GM12874 (cell line): ENCODE data around the gene CEP63.

Source experiments
- TF ChIP-seq, protein P1 (sequence below): IDR thresholded peaks from 2 replicates; pipeline ENCODE4 v1.5.1; 2011; ENCODE audit warnings: low read depth, mild to moderate bottlenecking, control low read depth, low read length, moderate library complexity; ENCODE audit not compliant: insufficient read depth

CEP63 gene

DNA sequence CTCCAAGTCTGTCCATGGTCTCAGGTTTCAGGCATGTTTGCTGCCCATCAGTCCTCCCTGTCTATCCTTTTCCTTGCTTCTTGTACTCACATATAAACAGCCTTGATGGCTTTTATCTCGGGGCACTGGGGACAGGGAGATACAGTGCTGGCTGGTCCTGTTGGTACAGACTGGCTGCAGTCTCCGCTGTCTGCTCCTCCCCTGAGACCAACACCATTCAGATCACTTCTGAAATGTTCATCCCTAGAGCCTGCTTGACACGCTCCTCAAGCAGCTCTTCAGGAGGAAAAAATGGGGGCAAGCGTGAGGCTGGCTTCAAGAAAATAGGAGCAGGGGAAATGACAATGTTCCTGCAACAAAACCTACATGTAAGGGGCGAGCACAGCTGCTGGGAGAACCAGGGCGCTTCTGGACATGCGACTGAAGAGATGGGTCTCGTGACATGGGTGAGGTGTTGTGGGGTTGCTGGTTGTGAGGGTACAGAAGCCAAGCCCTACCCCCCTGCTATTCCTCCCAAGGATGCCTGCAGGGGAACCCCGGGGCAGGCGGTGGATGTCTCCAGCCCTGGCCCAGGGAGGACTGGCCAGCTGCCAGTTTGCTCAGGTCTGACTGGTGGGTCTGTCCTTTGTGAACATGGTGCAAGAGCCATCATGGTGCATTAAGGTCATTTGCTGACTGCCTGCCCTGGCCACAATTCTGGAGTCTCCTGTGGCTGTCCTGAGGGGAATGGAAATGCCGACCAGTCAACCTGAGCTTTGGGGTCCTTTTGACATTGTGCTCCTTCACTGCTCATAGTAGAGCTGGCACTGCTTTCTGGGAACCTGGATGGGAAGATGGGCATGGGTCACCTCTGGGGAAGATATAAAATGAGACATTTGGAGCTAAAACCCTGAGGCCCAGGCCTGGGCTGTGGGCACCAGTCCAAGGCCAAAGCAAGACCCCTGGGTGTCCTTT, 124.9 kb downstream of the CEP63 start:
- TF ChIP-seq, protein P1, sequence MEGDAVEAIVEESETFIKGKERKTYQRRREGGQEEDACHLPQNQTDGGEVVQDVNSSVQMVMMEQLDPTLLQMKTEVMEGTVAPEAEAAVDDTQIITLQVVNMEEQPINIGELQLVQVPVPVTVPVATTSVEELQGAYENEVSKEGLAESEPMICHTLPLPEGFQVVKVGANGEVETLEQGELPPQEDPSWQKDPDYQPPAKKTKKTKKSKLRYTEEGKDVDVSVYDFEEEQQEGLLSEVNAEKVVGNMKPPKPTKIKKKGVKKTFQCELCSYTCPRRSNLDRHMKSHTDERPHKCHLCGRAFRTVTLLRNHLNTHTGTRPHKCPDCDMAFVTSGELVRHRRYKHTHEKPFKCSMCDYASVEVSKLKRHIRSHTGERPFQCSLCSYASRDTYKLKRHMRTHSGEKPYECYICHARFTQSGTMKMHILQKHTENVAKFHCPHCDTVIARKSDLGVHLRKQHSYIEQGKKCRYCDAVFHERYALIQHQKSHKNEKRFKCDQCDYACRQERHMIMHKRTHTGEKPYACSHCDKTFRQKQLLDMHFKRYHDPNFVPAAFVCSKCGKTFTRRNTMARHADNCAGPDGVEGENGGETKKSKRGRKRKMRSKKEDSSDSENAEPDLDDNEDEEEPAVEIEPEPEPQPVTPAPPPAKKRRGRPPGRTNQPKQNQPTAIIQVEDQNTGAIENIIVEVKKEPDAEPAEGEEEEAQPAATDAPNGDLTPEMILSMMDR = no peak

DNA sequence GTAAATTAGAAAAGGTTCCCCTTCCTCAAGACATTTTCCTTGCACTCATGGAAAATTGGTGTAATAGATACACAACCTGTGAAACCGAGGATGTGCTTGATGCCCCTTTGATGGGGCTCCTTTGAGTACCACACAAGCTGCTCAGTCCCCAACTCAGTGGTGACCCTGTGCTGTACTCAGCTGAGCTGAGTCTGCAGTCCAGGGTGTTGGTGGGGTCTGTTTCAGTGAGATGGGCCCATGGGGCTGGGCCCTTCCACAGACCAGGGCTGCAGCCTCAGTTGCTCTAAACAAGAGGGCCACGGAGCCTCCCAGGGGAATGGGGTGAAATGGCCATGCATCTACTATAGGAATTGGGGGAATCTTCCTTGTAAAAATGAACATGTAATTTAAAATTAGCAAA, 125.7 kb downstream of the CEP63 start:
- TF ChIP-seq, protein P1 = no peak

DNA sequence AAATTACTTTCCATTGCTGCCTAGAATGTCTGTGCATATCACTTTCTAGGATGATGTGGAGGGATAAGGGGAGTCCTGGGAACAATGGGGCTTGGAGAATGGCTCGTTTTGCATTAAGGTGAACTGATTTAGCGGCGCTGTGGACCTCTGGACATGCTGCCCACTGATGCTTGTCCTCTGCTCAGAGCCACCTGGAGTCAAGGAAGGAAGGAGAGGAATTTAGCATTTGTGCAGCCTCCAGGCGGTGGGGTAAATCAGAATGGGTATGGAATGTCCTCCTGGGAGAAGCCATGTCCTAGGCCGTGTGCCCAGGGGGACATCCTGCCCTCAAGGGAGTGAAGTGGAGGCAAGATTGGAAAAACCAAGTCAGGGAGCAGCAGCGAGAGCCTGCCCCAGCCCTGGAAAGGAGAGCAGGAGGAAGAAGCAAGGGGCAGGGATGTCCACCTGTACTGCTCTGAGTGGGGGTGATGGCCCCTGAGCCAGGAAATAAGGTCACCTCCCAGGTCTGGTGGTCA, 127.2 kb downstream of the CEP63 start:
- TF ChIP-seq, protein P1 = no peak

DNA sequence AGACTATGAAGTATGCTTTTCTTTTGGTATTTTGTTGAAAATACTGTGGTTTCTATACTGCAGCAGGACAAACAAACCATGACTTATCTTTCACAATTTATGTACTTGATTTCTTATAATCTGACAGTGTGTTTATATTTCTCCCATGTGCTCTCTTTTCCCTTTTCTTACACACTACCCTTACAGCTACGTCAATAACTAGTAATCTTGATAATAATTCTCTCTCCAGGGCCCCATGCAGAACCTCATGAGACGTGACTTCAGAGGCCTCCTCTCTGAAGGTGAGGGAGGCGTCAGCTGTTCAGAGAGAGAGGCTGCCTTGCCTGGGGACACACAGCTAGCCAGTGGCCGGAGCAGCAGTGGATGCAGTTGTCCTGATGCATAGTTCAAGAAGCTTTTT, 129.1 kb downstream of the CEP63 start:
- TF ChIP-seq, protein P1 = no peak

DNA sequence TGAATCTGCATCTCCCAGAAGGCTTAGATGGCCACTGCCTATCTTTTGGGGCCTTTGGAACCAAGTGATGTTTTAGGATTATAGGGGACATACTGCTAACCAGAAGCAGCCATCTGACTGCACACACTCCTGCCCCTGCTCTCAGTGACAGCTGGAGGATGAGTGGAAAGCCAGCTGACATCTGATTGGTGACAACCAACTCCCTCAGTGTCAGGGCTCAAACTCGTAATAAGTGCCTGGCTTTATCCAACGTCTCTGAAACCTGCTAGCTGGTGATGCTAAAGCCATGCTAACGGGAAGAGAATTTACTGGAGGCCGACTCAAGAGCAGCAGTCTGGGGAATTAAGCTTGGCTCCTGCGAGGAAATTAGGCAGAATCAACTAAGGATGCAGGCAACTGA, 129.9 kb downstream of the CEP63 start:
- TF ChIP-seq, protein P1 = no peak

DNA sequence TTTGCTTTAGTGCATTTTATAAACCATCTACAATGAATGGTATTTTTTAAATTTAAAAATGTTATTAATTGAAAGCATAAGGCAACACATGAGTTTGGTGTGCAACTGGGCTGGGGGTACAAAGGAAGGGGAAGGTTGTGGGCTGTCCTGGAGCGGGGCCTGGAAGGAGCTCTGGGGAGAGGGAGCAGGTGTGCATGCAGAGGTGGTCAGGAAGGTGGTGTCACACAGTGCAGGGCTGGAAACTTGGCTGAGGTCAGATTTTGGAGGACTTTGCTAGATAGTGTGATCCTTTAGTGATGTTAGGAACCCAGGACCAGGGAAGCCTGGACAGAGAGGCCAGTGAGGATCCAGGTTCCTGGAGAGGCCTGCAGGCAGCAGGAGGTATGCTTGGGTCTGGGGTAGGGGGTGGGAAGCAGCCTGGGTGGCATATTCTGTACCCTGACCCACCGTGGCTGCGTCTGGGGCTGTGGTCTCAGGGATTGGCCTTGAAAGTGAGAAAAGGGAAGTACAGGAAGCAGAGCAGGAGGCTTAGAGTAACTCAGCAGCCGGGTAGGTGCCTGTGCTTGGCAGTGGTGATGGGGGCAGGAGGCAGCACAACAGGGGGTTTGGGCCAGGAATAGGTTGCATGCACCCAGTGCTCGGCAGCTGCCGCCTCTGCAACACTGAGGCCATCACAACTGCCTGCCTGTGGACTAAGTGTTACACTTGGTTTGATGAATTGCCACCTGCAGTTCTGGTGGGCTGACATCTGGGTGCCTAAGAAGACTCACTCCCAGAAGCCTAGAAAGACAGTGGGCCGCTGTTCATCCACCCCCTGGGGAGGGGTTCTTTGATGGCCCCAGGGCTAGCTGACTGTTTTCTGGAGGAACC, 132.0 kb downstream of the CEP63 start:
- TF ChIP-seq, protein P1 = no peak
